H1 (cell line): ENCODE results near the gene DLGAP5. TPM values are rescaled to one million over a fixed set of nuclear protein-coding genes. Genes with fewer than 3 reads are reported as not detected.

Source experiments
- CREB1 ChIP-seq: IDR thresholded peaks from 2 replicates; pipeline ENCODE4 v1.6.1; 2012; ENCODE audit warnings: inconsistent platforms
- SP4 ChIP-seq: IDR thresholded peaks from 2 replicates; pipeline ENCODE4 v1.6.1; 2012; ENCODE audit warnings: low read length, inconsistent platforms
- TBP ChIP-seq: IDR thresholded peaks from 2 replicates; pipeline ENCODE4 v1.6.1; 2011; ENCODE audit warnings: low read depth, low read length, improper control_type of control experiment
- polyA plus RNA-seq, 7 experiments: library from polyadenylated mRNA; depleted of rRNA in 3 of 7; stranded (reverse) in 5 of 7; unstranded in 2 of 7; fragments of >200 nt in 5 of 7; fragments of 200-250 nt in 2 of 7; gene quantifications; 1 replicate in 5 of 7; 2 replicates in 1 of 7; 4 replicates in 1 of 7; pipeline versions ENCODE4 v1.2.1 to v1.2.3, GENCODE V29; 2011 to 2013; ENCODE audit warnings: missing spikeins in 2 of 7, mixed read lengths in 2 of 7
- total RNA-seq: library from RNA; stranded (reverse); fragmentation: NEBNext Ultra II Directional; extraction: Animal tissue kit (Norgen Biotek cat#: 25700); gene quantifications from 2 replicates; pipeline ENCODE4 v1.2.1, GENCODE V29; 2021

Gene DLGAP5
- total and polyA plus RNA-seq, 2 of the 8 experiments (the other 6 are each of a cell fraction or from before 2014, with no cell fraction given): 16.9 to 155 TPM

GRCh38 chr14:55191203-55192053 is at the start of gene DLGAP5 (continued):
- TF ChIP-seq TBP (peak; percentile 75), SP4 (peak; percentile 85), CREB1 (peak; percentile 59)
